SK-N-SH treated with all-trans-retinoic acid at 6 μM for 48 hours (cell line): ENCODE results near the gene TLX2.

Experiments used
- ATAC-seq: fragments of 200-7000 bp; cut with Tn5 transposase; 3 replicates; pipeline ENCODE4 v1.9.1; 2020; ENCODE audit warnings: mild to moderate bottlenecking, moderate library complexity
- ARNTL ChIP-seq: fragments of 450-650 bp; formaldehyde crosslinking; IDR thresholded peaks from 2 replicates; pipeline ENCODE4 v1.5.0; 2020; ENCODE audit warnings: low read depth, mild to moderate bottlenecking, moderate library complexity, borderline replicate concordance
- BACH2 ChIP-seq: fragments of 250-450 bp; sonication (Bioruptor Pico); IDR thresholded peaks from 2 replicates; pipeline ENCODE4 v1.9.0; 2021; ENCODE audit warnings: mild to moderate bottlenecking, borderline replicate concordance
- CSDC2 ChIP-seq: fragments of 250-450 bp; sonication (Bioruptor Pico); IDR thresholded peaks from 2 replicates; pipeline ENCODE4 v1.5.0; 2020; ENCODE audit warnings: mild to moderate bottlenecking, moderate library complexity
- CSRNP3 ChIP-seq: fragments of 250-450 bp; sonication (Bioruptor Pico); IDR thresholded peaks from 2 replicates; pipeline ENCODE4 v1.5.1; 2021; ENCODE audit warnings: mild to moderate bottlenecking, moderate library complexity
- ESRRG ChIP-seq: fragments of 250-450 bp; sonication (Bioruptor Pico); IDR thresholded peaks from 2 replicates; pipeline ENCODE4 v1.6.1; 2021; ENCODE audit warnings: mild to moderate bottlenecking
- GLIS3 ChIP-seq: fragments of 250-450 bp; sonication (Bioruptor Pico); IDR thresholded peaks from 2 replicates; pipeline ENCODE4 v1.5.0; 2020; ENCODE audit warnings: mild to moderate bottlenecking, moderate library complexity
- ISL1 ChIP-seq: fragments of 250-450 bp; sonication (Bioruptor Pico); IDR thresholded peaks from 2 replicates; pipeline ENCODE4 v2.1.2; 2022; ENCODE audit warnings: mild to moderate bottlenecking, moderate library complexity
- OSR1 ChIP-seq: fragments of 250-450 bp; sonication (Bioruptor Pico); IDR thresholded peaks from 2 replicates; pipeline ENCODE4 v1.8.0; 2022; ENCODE audit warnings: moderate library complexity, mild to moderate bottlenecking, inconsistent platforms
- PATZ1 ChIP-seq: fragments of 250-450 bp; sonication (Bioruptor Pico); IDR thresholded peaks from 2 replicates; pipeline ENCODE4 v1.8.0; 2020; ENCODE audit warnings: mild to moderate bottlenecking, moderate library complexity, borderline replicate concordance
- POU6F1 ChIP-seq: fragments of 250-450 bp; sonication (Bioruptor Pico); IDR thresholded peaks from 2 replicates; pipeline ENCODE4 v1.8.0; 2021; ENCODE audit warnings: low read depth, mild to moderate bottlenecking, moderate library complexity, borderline replicate concordance
- PPARA ChIP-seq: fragments of 250-450 bp; sonication (Bioruptor Pico); IDR thresholded peaks from 2 replicates; pipeline ENCODE4 v1.5.0; 2020; ENCODE audit warnings: mild to moderate bottlenecking, borderline replicate concordance
- RARB ChIP-seq: fragments of 250-450 bp; sonication (Bioruptor Pico); IDR thresholded peaks from 2 replicates; pipeline ENCODE4 v1.8.0; 2021; ENCODE audit warnings: mild to moderate bottlenecking, moderate library complexity
- SNAI2 ChIP-seq: fragments of 250-450 bp; sonication (Bioruptor Pico); IDR thresholded peaks from 2 replicates; pipeline ENCODE4 v1.5.0; 2020; ENCODE audit warnings: mild to moderate bottlenecking, moderate library complexity
- TCF4 ChIP-seq: fragments of 250-450 bp; sonication (Bioruptor Pico); IDR thresholded peaks from 2 replicates; pipeline ENCODE4 v1.8.0; 2021; ENCODE audit warnings: mild to moderate bottlenecking, moderate library complexity, borderline replicate concordance
- TOX ChIP-seq: fragments of 250-450 bp; sonication (Bioruptor Pico); IDR thresholded peaks from 2 replicates; pipeline ENCODE4 v1.8.0; 2021; ENCODE audit warnings: mild to moderate bottlenecking, moderate library complexity, borderline replicate concordance
- TSHZ2 ChIP-seq: fragments of 250-450 bp; sonication (Bioruptor Pico); IDR thresholded peaks from 2 replicates; pipeline ENCODE4 v1.5.0; 2020; ENCODE audit warnings: mild to moderate bottlenecking, moderate library complexity
- ZC3H10 ChIP-seq: fragments of 250-450 bp; sonication (Bioruptor Pico); IDR thresholded peaks from 2 replicates; pipeline ENCODE4 v1.5.1; 2021; ENCODE audit warnings: mild to moderate bottlenecking, moderate library complexity
- ZFP3 ChIP-seq: fragments of 250-450 bp; sonication (Bioruptor Pico); IDR thresholded peaks from 2 replicates; pipeline ENCODE4 v1.5.0; 2020; ENCODE audit warnings: mild to moderate bottlenecking, moderate library complexity
- ZFP30 ChIP-seq: fragments of 450-650 bp; formaldehyde crosslinking; IDR thresholded peaks from 2 replicates; pipeline ENCODE4 v1.5.0; 2022; ENCODE audit warnings: mild to moderate bottlenecking, moderate library complexity
- ZNF565 ChIP-seq: fragments of 450-650 bp; formaldehyde crosslinking; conservative IDR thresholded peaks from 2 replicates; pipeline ENCODE4 v1.5.0; 2020; ENCODE audit warnings: low read depth, mild to moderate bottlenecking, moderate library complexity
- ZNF70 ChIP-seq: fragments of 450-650 bp; formaldehyde crosslinking; IDR thresholded peaks from 2 replicates; pipeline ENCODE4 v1.5.0; 2020; ENCODE audit warnings: mild to moderate bottlenecking, moderate library complexity

TLX2 gene

GRCh38 chr2:74542978-74543377 lies 28.7 kb downstream of the TLX2 start:
- no peak for TF ChIP-seq TSHZ2 (CRISPR knock-in tag)
- no peak for TF ChIP-seq TOX
- no peak for ATAC-seq

- ATAC-seq, result no peak
- TF ChIP-seq PPARA (no peak), ZNF70 (CRISPR knock-in tag) (no peak), OSR1 (CRISPR knock-in tag) (no peak), TSHZ2 (CRISPR knock-in tag) (no peak), TCF4 (CRISPR knock-in tag) (no peak), CSRNP3 (CRISPR knock-in tag) (no peak), BACH2 (CRISPR knock-in tag) (no peak), SNAI2 (no peak)
Observed at GRCh38 chr2:74544634-74545033, 30.4 kb downstream of the TLX2 start.

GRCh38 chr2:74546004-74546403 lies 31.8 kb downstream of the TLX2 start:
- no peak for TF ChIP-seq ARNTL (CRISPR knock-in tag)
- no peak for TF ChIP-seq ZNF70 (CRISPR knock-in tag)
- TF ChIP-seq CSRNP3 (CRISPR knock-in tag), result no peak
- TF ChIP-seq TCF4 (CRISPR knock-in tag), result no peak
- TF ChIP-seq ZFP3, result no peak
- no peak for TF ChIP-seq ESRRG (CRISPR knock-in tag)
- no peak for TF ChIP-seq TSHZ2 (CRISPR knock-in tag)
- no peak for TF ChIP-seq PATZ1 (CRISPR knock-in tag)
- TF ChIP-seq OSR1 (CRISPR knock-in tag), result no peak
- no peak for TF ChIP-seq ZC3H10 (CRISPR knock-in tag)
- no peak for TF ChIP-seq BACH2 (CRISPR knock-in tag)
- no peak for TF ChIP-seq SNAI2
- TF ChIP-seq POU6F1 (CRISPR knock-in tag), result no peak
- no peak for TF ChIP-seq TOX
- TF ChIP-seq ZNF565 (CRISPR knock-in tag), result no peak
- no peak for TF ChIP-seq GLIS3
- TF ChIP-seq CSDC2, result no peak
- no peak for TF ChIP-seq ISL1 (CRISPR knock-in tag)
- TF ChIP-seq RARB (CRISPR knock-in tag), result no peak
- TF ChIP-seq ZFP30 (CRISPR knock-in tag), result no peak
- no peak for ATAC-seq
